SK-N-SH treated with all-trans-retinoic acid at 6 μM for 48 hours (cell line): ENCODE measurements around the gene ZNRF2.

Source experiments
- CREB5 ChIP-seq: fragments of 250-450 bp; sonication (Bioruptor Pico); IDR thresholded peaks from 2 replicates; pipeline ENCODE4 v1.5.1; 2020; ENCODE audit warnings: low read depth, mild to moderate bottlenecking, moderate library complexity
- TOX ChIP-seq: fragments of 250-450 bp; sonication (Bioruptor Pico); IDR thresholded peaks from 2 replicates; pipeline ENCODE4 v1.8.0; 2021; ENCODE audit warnings: mild to moderate bottlenecking, moderate library complexity, borderline replicate concordance
- ZNF565 ChIP-seq: fragments of 450-650 bp; formaldehyde crosslinking; conservative IDR thresholded peaks from 2 replicates; pipeline ENCODE4 v1.5.0; 2020; ENCODE audit warnings: low read depth, mild to moderate bottlenecking, moderate library complexity

- TF ChIP-seq TOX (peak; percentile 41; the same call in 1 of the 2 replicates), CREB5 (no peak), ZNF565 (CRISPR knock-in tag) (no peak)
These were observed 63.7 kb downstream of the ZNRF2 start for GRCh38 chr7:30348083-30348560.
